GM12891 (cell line): Measurements from ENCODE around the gene NDUFA13.

ENCODE experiments used
- PAX5 ChIP-seq: IDR thresholded peaks from 2 replicates; pipeline ENCODE4 v1.6.1; 2011; ENCODE audit warnings: low read length, moderate library complexity, mild to moderate bottlenecking; ENCODE audit not compliant: insufficient read depth, severe bottlenecking
- POLR2A ChIP-seq: IDR thresholded peaks from 2 replicates; pipeline ENCODE4 v1.6.1; 2011; ENCODE audit warnings: low read depth, low read length, control low read depth
- POLR2AphosphoS5 ChIP-seq: IDR thresholded peaks from 2 replicates; pipeline ENCODE4 v1.6.1; 2011; ENCODE audit warnings: low read depth, low read length, control low read depth
- POU2F2 ChIP-seq: IDR thresholded peaks from 2 replicates; pipeline ENCODE4 v1.6.1; 2011; ENCODE audit warnings: low read depth, mild to moderate bottlenecking, control low read depth, low read length, moderate library complexity
- SPI1 ChIP-seq: IDR thresholded peaks from 2 replicates; pipeline ENCODE4 v1.6.1; 2011; ENCODE audit warnings: low read depth, low read length, control low read depth
- TAF1 ChIP-seq: IDR thresholded peaks from 2 replicates; pipeline ENCODE4 v1.6.1; 2011; ENCODE audit warnings: low read depth, low read length, control low read depth

DNA sequence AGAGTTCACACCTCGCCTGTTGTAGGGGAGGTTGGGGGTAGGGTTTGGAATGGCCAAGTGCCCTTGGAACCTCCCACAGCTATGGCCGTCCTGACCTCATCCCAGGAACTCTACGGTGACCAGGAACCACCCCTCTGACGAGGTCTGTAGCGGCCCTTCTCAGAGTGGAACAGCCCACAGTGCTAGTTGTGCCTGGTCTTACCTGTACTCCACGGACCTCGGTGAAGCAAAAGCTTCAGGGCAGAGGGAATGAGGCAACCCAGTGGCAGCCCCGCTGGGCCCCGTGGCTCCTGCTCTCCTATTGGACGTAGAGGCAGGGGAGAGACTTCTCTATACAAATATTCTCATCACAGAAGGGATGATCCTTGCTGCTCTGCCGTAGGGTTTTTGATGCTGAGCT is 7.8 kb upstream of the NDUFA13 start:
- TF ChIP-seq POLR2A (no peak), POLR2AphosphoS5 (no peak), PAX5 (no peak), TAF1 (no peak), POU2F2 (no peak), SPI1 (no peak)
